ENCODE measurements around the gene PIGZ. TPM values are rescaled to one million over a fixed set of nuclear protein-coding genes. Genes with fewer than 3 reads are reported as not detected.

PIGZ gene
- total RNA-seq, 1 donor from 2014 or later, result 0.96 TPM

- Histone ChIP-seq H3K27ac (no peak overlapping the region), H3K4me3 (no peak overlapping the region), H3K36me3 (no peaks in the 10 kb centered on the region), H3K27me3 (no peaks in the 10 kb centered on the region), H3K4me1 (peaks cover 0 to 3% of the 10 kb centered on the region in 2 donors), H3K9me3 (no peaks in the 10 kb centered on the region)
- DNase-seq (ENCODE audit: low spot score in 2 of 2), result no peak
- intact Hi-C loops (cut with DNase I), result loop anchor here (5.0 to 10.0 kb wide), 2 partner anchors 129 to 588 kb away; partner anchors contain the start of gene BDH1
- no peak for TF ChIP-seq CTCF (IDR thresholded peaks at IDR 0.05)
Measured at GRCh38 chr3:196966526-196967401, 1.9 kb downstream of the PIGZ start.

- H3K9me3 ChIP-seq, result no peaks in the 10 kb centered on the region
- intact Hi-C loops (cut with DNase I), result loop anchor here (5.0 to 10.0 kb wide), 2 partner anchors 128 to 589 kb away; partner anchors contain the start of gene BDH1
- no peaks in the 10 kb centered on the region for H3K36me3 ChIP-seq
- no peak overlapping the region for H3K4me3 ChIP-seq
- no peak for TF ChIP-seq CTCF (IDR thresholded peaks at IDR 0.05)
- H3K27me3 ChIP-seq, result no peaks in the 10 kb centered on the region
- DNase-seq (ENCODE audit: low spot score in 2 of 2), result no peak
- peaks cover 0 to 3% of the 10 kb centered on the region in 2 donors for H3K4me1 ChIP-seq
- no peak overlapping the region for H3K27ac ChIP-seq
Measured at GRCh38 chr3:196965804-196966173, 2.8 kb downstream of the PIGZ start.

GRCh38 chr3:196965112-196965803 lies 3.4 kb downstream of the PIGZ start:
- no peaks in the 10 kb centered on the region for H3K27me3 ChIP-seq

GRCh38 chr3:196963631-196963953 lies 5.0 kb downstream of the PIGZ start:
- no peak for DNase-seq (ENCODE audit: low spot score in 2 of 2)
- Histone ChIP-seq H3K27me3 (no peaks in the 10 kb centered on the region), H3K27ac (no peak overlapping the region), H3K36me3 (no peaks in the 10 kb centered on the region), H3K4me3 (no peak overlapping the region), H3K4me1 (peaks cover 0 to 3% of the 10 kb centered on the region in 2 donors), H3K9me3 (no peaks in the 10 kb centered on the region)
- no peak for TF ChIP-seq CTCF (IDR thresholded peaks at IDR 0.05)
- intact Hi-C loops (cut with DNase I), result loop anchor here (10.0 kb wide), 1 partner anchor 591 kb away; the partner anchor contains the start of gene BDH1

More at GRCh38 chr3:196965112-196965803, 3.4 kb downstream of the PIGZ start:
- Histone ChIP-seq H3K27ac (no peak overlapping the region), H3K9me3 (no peaks in the 10 kb centered on the region), H3K4me1 (peaks cover 0 to 3% of the 10 kb centered on the region in 2 donors), H3K36me3 (no peaks in the 10 kb centered on the region), H3K4me3 (no peak overlapping the region)
- DNase-seq (ENCODE audit: low spot score in 2 of 2), result no peak
- intact Hi-C loops (cut with DNase I), result loop anchor here (5.0 to 10.0 kb wide), 2 partner anchors 128 to 590 kb away; partner anchors contain the start of gene BDH1
- TF ChIP-seq CTCF (IDR thresholded peaks at IDR 0.05), result no peak

- no peaks in the 10 kb centered on the region for H3K27me3 ChIP-seq
- no peak overlapping the region for H3K27ac ChIP-seq
- H3K9me3 ChIP-seq, result no peaks in the 10 kb centered on the region
- H3K4me3 ChIP-seq, result no peak overlapping the region
- DNase-seq (ENCODE audit: low spot score in 2 of 2), result no peak
- H3K4me1 ChIP-seq, result peaks cover 0 to 3% of the 10 kb centered on the region in 2 donors
- H3K36me3 ChIP-seq, result no peaks in the 10 kb centered on the region
- intact Hi-C loops (cut with DNase I), result loop anchor here (10.0 kb wide), 1 partner anchor 592 kb away; the partner anchor contains the start of gene BDH1
- TF ChIP-seq CTCF (IDR thresholded peaks at IDR 0.05), result no peak
Measured at GRCh38 chr3:196962930-196963630, 5.6 kb downstream of the PIGZ start.

Measured in ascending aorta (tissue), 2 donors.